B cell (primary cell): ENCODE data around the gene ZNF496. TPM values are rescaled to one million over a fixed set of nuclear protein-coding genes. Genes with fewer than 3 reads are reported as not detected.

ENCODE experiments used
- ATAC-seq: fragments of 200-7000 bp; cut with Tn5 transposase; one replicate; pipeline ENCODE4 v1.10.0; 2021; ENCODE audit warnings: low read depth, mild to moderate bottlenecking, moderate number of reproducible peaks, moderate library complexity
- CTCF ChIA-PET: fragments of 350-600 bp; sonication (Branson Sonifier 250); formaldehyde crosslinking; loops from one replicate; lab custom pipeline; 2021; ENCODE audit warnings: antibody characterized with exemption, inconsistent platforms; lab: Charles Lee
- POLR2A ChIA-PET: fragments of 350-600 bp; sonication (Branson Sonifier 250); formaldehyde crosslinking; loops from one replicate; lab custom pipeline; 2021; ENCODE audit warnings: antibody characterized with exemption; lab: Charles Lee
- DNase-seq: peaks from one replicate; pipeline ENCODE4 v3.0.0; 2013
- H2AFZ ChIP-seq: 2 replicates; pipeline ENCODE4 v1.6.1; 2012; ENCODE audit warnings: mild to moderate bottlenecking, low read depth, low read length; ENCODE audit not compliant: insufficient read depth, poor library complexity, severe bottlenecking
- H3K27ac ChIP-seq, 2 donors: 1 replicate in 1 of 2; 2 replicates in 1 of 2; pipeline ENCODE4 v1.5.1; 2012 to 2013; ENCODE audit warnings: low read length in 2 of 2, mild to moderate bottlenecking in 2 of 2, moderate library complexity in 1 of 2
- H3K27me3 ChIP-seq, 4 experiments: fragments of 200-600 bp in 1 of 4; sonication (generic) in 1 of 4; replicated peaks in 1 of 4; 1 replicate in 2 of 4; 2 replicates in 2 of 4; pipeline versions ENCODE4 v1.6.1 to v1.7.0; 2013 to 2016; ENCODE audit warnings: low read length in 3 of 4, mild to moderate bottlenecking in 2 of 4, mixed read lengths in 1 of 4, moderate library complexity in 1 of 4; ENCODE audit not compliant: insufficient read depth in 4 of 4, control insufficient read depth in 3 of 4; ENCODE audit errors: control extremely low read depth in 1 of 4
- H3K36me3 ChIP-seq, 2 experiments: replicated peaks in 1 of 2; 1 replicate in 1 of 2; 2 replicates in 1 of 2; pipeline versions ENCODE4 v1.6.1 to v1.7.1; 2013; ENCODE audit warnings: low read length in 1 of 2; ENCODE audit not compliant: insufficient read depth in 2 of 2, control insufficient read depth in 1 of 2; ENCODE audit errors: control extremely low read depth in 1 of 2, extremely low read depth in 1 of 2
- H3K4me1 ChIP-seq, 2 donors: fragments of 200-600 bp in 1 of 2; sonication (generic) in 1 of 2; 1 replicate in 1 of 2; 2 replicates in 1 of 2; pipeline versions ENCODE4 v1.5.1 to v1.6.1; 2013 to 2017; ENCODE audit warnings: low read length in 2 of 2; ENCODE audit not compliant: control insufficient read depth in 2 of 2, insufficient read depth in 2 of 2
- H3K4me2 ChIP-seq: replicated peaks from 2 replicates; pipeline ENCODE3; 2012; ENCODE audit warnings: mild to moderate bottlenecking, low read depth, low read length; ENCODE audit not compliant: poor library complexity, severe bottlenecking
- H3K4me3 ChIP-seq, 5 experiments: fragments of 200-600 bp in 1 of 5; sonication (generic) in 1 of 5; 1 replicate in 3 of 5; 2 replicates in 2 of 5; pipeline versions ENCODE4 v1.5.1 to v1.7.0; 2011 to 2016; ENCODE audit warnings: low read length in 4 of 5, mild to moderate bottlenecking in 4 of 5, low read depth in 2 of 5, control low read depth in 1 of 5, moderate library complexity in 1 of 5; ENCODE audit not compliant: insufficient read depth in 1 of 5; ENCODE audit errors: control extremely low read depth in 1 of 5, extremely low read depth in 1 of 5
- H3K79me2 ChIP-seq: fragments of 200-600 bp; sonication (generic); one replicate; pipeline ENCODE4 v1.6.0; 2016; ENCODE audit warnings: low read length; ENCODE audit not compliant: control insufficient read depth, insufficient read depth
- H3K9ac ChIP-seq: fragments of 200-600 bp; sonication (generic); 2 replicates; pipeline ENCODE4 v1.6.1; 2017; ENCODE audit warnings: mild to moderate bottlenecking, low read length, moderate library complexity
- H3K9me3 ChIP-seq, 3 donors: one replicate each; pipeline versions ENCODE4 v1.6.1 to v1.7.1; 2013; ENCODE audit warnings: low read length in 2 of 3; ENCODE audit not compliant: control insufficient read depth in 2 of 3, insufficient read depth in 1 of 3; ENCODE audit errors: control extremely low read depth in 1 of 3
- H4K20me1 ChIP-seq: 2 replicates; pipeline ENCODE4 v1.6.0; 2012; ENCODE audit warnings: mild to moderate bottlenecking, low read length; ENCODE audit not compliant: insufficient read depth, control insufficient read depth, poor library complexity, severe bottlenecking
- H3K27ac Mint-ChIP-seq: one replicate; pipeline ENCODE4 v1.8.0; 2021; ENCODE audit warnings: mixed read lengths
- H3K27me3 Mint-ChIP-seq: one replicate; pipeline ENCODE4 v1.8.0; 2021; ENCODE audit warnings: mixed read lengths
- H3K4me1 Mint-ChIP-seq: one replicate; pipeline ENCODE4 v1.8.0; 2021; ENCODE audit warnings: mixed read lengths
- H3K4me3 Mint-ChIP-seq: one replicate; pipeline ENCODE4 v1.8.0; 2021; ENCODE audit warnings: mixed read lengths
- H3K9me3 Mint-ChIP-seq: one replicate; pipeline ENCODE4 v1.8.0; 2022; ENCODE audit warnings: mixed read lengths; ENCODE audit not compliant: insufficient read depth
- EZH2 ChIP-seq: IDR thresholded peaks from 2 replicates; pipeline ENCODE4 v1.6.1; 2012; ENCODE audit warnings: borderline replicate concordance, low read depth, mild to moderate bottlenecking, moderate library complexity, low read length; ENCODE audit not compliant: insufficient read depth, poor library complexity, severe bottlenecking
- WGBS: methylation state at CpG from one replicate; pipeline ENCODE4 v1.1.5; 2013; ENCODE audit warnings: missing lambda C conversion rate; ENCODE audit not compliant: insufficient coverage; 5-methylcytosine and 5-hydroxymethylcytosine counted together
- intact Hi-C: fragments of 100-400 bp; cut with micrococcal nuclease; formaldehyde crosslinking; loops from one replicate; pipeline ENCODE4 v1.10.0; 2022
- polyA minus RNA-seq: library from RNA; depleted of rRNA, polyadenylated mRNA; stranded (reverse); fragments of >200 nt; gene quantifications from 2 replicates; pipeline ENCODE4 v1.2.3, GENCODE V29; 2012
- polyA plus RNA-seq: library from polyadenylated mRNA; depleted of rRNA; stranded (reverse); fragments of >200 nt; gene quantifications from 2 replicates; pipeline ENCODE4 v1.2.3, GENCODE V29; 2012
- total RNA-seq, 2 donors: library from RNA; stranded (reverse); fragments of 120-200 nt in 1 of 2; gene quantifications; 1 replicate in 1 of 2; 2 replicates in 1 of 2; pipeline versions ENCODE4 v1.2.3 to v1.2.4, GENCODE V29; 2013 to 2022
- TF ChIP-seq, protein P1 (sequence below): fragments of 200-600 bp; IDR thresholded peaks from one replicate; pipeline ENCODE4 v1.8.0; 2022; ENCODE audit warnings: antibody characterized with exemption, mild to moderate bottlenecking

Gene ZNF496
- total RNA-seq (22.6 and 23.1 TPM in 2 replicates), polyA plus RNA-seq (8.5 and 9.9 TPM in 2 replicates), polyA minus RNA-seq (10.7 and 12.3 TPM in 2 replicates)
- 6.7 TPM for total RNA-seq (2013)

DNA sequence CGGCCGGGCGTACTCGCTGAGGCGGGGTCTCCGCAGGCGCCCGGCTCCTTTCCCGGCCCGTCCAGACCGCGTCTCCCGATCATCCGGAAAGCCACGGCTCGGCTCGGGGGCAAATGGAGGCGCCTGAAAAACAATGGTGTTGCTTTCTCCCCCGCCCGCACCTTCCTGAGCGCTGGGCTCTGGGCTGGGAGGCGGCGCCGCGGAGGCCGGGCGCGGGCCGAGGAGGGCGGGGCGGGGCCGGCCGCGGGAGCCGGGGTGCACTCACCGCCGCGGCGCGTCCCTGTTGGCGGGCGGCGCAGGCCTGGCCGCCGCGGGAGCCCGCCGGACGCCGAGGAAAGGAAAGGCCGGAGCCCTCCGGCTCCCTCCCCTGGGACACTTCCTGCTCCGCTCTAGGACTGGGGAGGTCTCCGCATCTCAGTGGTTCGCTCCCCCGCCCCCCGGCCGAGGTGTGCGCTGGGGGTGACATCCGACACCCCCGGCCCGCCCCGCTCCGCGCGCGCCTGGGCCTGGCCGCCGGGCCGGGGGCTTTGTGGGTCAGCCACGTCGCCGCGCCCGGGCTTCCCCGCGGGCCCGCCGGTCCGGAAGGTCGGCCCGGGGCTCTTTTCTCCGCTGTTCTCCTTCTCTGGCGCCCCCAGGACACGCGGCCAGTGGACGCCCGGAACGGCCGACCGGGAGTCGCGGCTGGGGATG lies at the start of gene ZNF496:
Gene ZNF496 (minus strand): TSS at position 343 of the 690 bp plus-strand sequence. CDS start 2,289 bp downstream, outside the sequence.
- peak within 1 kb of the TSS; percentile 96 for H3K4me2 ChIP-seq
- peaks cover 0 to 4% (median 0%) of the 10 kb centered on the region in 4 experiments for H3K27me3 ChIP-seq
- Mint-ChIP-seq H3K27ac (peak within 1 kb of the TSS; percentile 88), H3K4me1 (peaks cover 17% of the 10 kb centered on the region), H3K27me3 (no peaks in the 10 kb centered on the region), H3K9me3 (no peaks in the 10 kb centered on the region), H3K4me3 (peak within 1 kb of the TSS; percentile 95)
- intact Hi-C loops, result loop anchor here (5.0 kb wide), 1 partner anchor 119 kb away; no protein-coding TSS in a partner anchor
- ChIA-PET CTCF (interaction anchor here (0.8 to 1.2 kb wide), 3 partner anchors 31 to 156 kb away, joined by 3 to 6 read pairs (median 3); no protein-coding TSS in a partner anchor), POLR2A (no interaction called here)
- TF ChIP-seq EZH2, result no peak
- TF ChIP-seq, protein P1, sequence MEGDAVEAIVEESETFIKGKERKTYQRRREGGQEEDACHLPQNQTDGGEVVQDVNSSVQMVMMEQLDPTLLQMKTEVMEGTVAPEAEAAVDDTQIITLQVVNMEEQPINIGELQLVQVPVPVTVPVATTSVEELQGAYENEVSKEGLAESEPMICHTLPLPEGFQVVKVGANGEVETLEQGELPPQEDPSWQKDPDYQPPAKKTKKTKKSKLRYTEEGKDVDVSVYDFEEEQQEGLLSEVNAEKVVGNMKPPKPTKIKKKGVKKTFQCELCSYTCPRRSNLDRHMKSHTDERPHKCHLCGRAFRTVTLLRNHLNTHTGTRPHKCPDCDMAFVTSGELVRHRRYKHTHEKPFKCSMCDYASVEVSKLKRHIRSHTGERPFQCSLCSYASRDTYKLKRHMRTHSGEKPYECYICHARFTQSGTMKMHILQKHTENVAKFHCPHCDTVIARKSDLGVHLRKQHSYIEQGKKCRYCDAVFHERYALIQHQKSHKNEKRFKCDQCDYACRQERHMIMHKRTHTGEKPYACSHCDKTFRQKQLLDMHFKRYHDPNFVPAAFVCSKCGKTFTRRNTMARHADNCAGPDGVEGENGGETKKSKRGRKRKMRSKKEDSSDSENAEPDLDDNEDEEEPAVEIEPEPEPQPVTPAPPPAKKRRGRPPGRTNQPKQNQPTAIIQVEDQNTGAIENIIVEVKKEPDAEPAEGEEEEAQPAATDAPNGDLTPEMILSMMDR, result no peak
- H2AFZ ChIP-seq, result peak within 1 kb of the TSS; percentile 92
- peaks cover 7% of the 10 kb centered on the region for H3K79me2 ChIP-seq
- H3K9ac ChIP-seq, result peak within 1 kb of the TSS; percentile 80
- peaks cover 0 to 9% of the 10 kb centered on the region in 2 experiments for H3K36me3 ChIP-seq
- H3K27ac ChIP-seq, result peak within 1 kb of the TSS in 1 of 2 donors; percentile 42
- peak within 1 kb of the TSS in 4 of 5 experiments; percentile 65 to 91 (median 86) for H3K4me3 ChIP-seq
- peaks cover 4% of the 10 kb centered on the region for H4K20me1 ChIP-seq
- H3K4me1 ChIP-seq, result peaks cover 12 to 17% of the 10 kb centered on the region in 2 donors
- peak; percentile 67 for ATAC-seq
- under 1% methylated on average over 92 of the region's 93 CpGs for WGBS
- no peaks in the 10 kb centered on the region for H3K9me3 ChIP-seq
- DNase-seq, result peak; percentile 67
